ENCODE measurements around the gene THEMIS2. TPM values are rescaled to one million over a fixed set of nuclear protein-coding genes. Genes with fewer than 3 reads are reported as not detected.

Gene THEMIS2
- total and polyA plus RNA-seq, 9 of the 15 experiments (the other 6 are each of a cell fraction or from before 2014, with no cell fraction given): 2.3 to 12.7 (median 8.0) TPM

GRCh38 chr1:27862004-27862403 is 10.3 kb upstream of the THEMIS2 start:
- no peak overlapping the region for H2AFZ ChIP-seq (ENCODE audit: low read depth, low read length)
- H3K9me3 ChIP-seq (replicated peaks; ENCODE audit: control insufficient read depth, insufficient read depth, low read depth, low read length): no peaks in the 10 kb centered on the region
- CTCF ChIA-PET (ENCODE audit: low intra/inter-chr PET ratio): no interaction called here
- intact Hi-C loops (cut with micrococcal nuclease): no loop called here
- no peak for FAIRE-seq
- no TSS peak for BruUV-seq (replicated peaks)
- H3K9ac ChIP-seq (ENCODE audit: insufficient read depth in 1 of 2, low read depth in 2 of 2, low read length in 2 of 2): peak overlapping the region in 1 of 2 experiments; percentile 23; a peak in 2 of 4 replicates
- POLR2A ChIA-PET: interaction anchor here (0.7 kb wide), 1 partner anchor 357 kb away, joined by 3 read pairs; no protein-coding TSS in a partner anchor
- ATAC-seq: no peak
- no peak overlapping the region for H3K4me2 ChIP-seq (ENCODE audit: insufficient read depth, low read length)
- TF ChIP-seq ETV6 (IDR thresholded peaks at IDR 0.05; ENCODE audit: borderline replicate concordance in 1 of 2, low read depth in 2 of 2, low read length in 1 of 2): no peak
- TF ChIP-seq ETV6 (CRISPR knock-in tag; IDR thresholded peaks at IDR 0.05; ENCODE audit: borderline replicate concordance): no peak
- no peak for TF ChIP-seq ZFP1 (CRISPR knock-in tag; IDR thresholded peaks at IDR 0.05)
- no peak for TF ChIP-seq ZNF398 (CRISPR knock-in tag; IDR thresholded peaks at IDR 0.05)
- TF ChIP-seq CBFB (CRISPR knock-in tag; IDR thresholded peaks at IDR 0.05): no peak
- TF ChIP-seq USF2 (CRISPR knock-in tag; IDR thresholded peaks at IDR 0.05): no peak
- TF ChIP-seq NR2C2 (CRISPR knock-in tag; IDR thresholded peaks at IDR 0.05): no peak
- TF ChIP-seq NR2C2 (tag; IDR thresholded peaks at IDR 0.05): no peak
- TF ChIP-seq MED1 (CRISPR knock-in tag; IDR thresholded peaks at IDR 0.05; ENCODE audit: borderline replicate concordance): no peak
- TF ChIP-seq SRSF3 (IDR thresholded peaks at IDR 0.05; ENCODE audit: insufficient read depth, low read length): no peak
- TF ChIP-seq IRF9 (tag; IDR thresholded peaks at IDR 0.05): no peak
- no peak for TF ChIP-seq PPARD (CRISPR knock-in tag; IDR thresholded peaks at IDR 0.05)
- TF ChIP-seq KLF6 (CRISPR knock-in tag; IDR thresholded peaks at IDR 0.05; ENCODE audit: borderline replicate concordance): no peak
- no peak for TF ChIP-seq HDAC2 (IDR thresholded peaks at IDR 0.05)
- TF ChIP-seq TCFL5 (CRISPR knock-in tag; conservative IDR thresholded peaks at IDR 0.05): no peak
- TF ChIP-seq POU5F1 (IDR thresholded peaks at IDR 0.05; ENCODE audit: borderline replicate concordance, low read depth, low read length, partially characterized antibody): no peak
- no peak for TF ChIP-seq ETS2 (tag; IDR thresholded peaks at IDR 0.05; ENCODE audit: borderline replicate concordance, poor library complexity, severe bottlenecking)
- WGBS (ENCODE audit: insufficient coverage, low coverage, missing lambda C conversion rate): 58% methylated on average over 3 of the region's 3 CpGs
- no peaks in the 10 kb centered on the region for H3K36me3 ChIP-seq (ENCODE audit: control insufficient read depth, insufficient read depth, low read length)
- H3K27me3 ChIP-seq (ENCODE audit: control insufficient read depth in 2 of 2, insufficient read depth in 2 of 2, low read length in 2 of 2): no peaks in the 10 kb centered on the region
- no peaks in the 10 kb centered on the region for H3K79me2 ChIP-seq (ENCODE audit: control insufficient read depth, insufficient read depth, low read length)
- no peak overlapping the region for H3K27ac ChIP-seq (ENCODE audit: extremely low read depth, low read depth, low read length)
- no peak overlapping the region for H3K4me3 ChIP-seq
- no peak for DNase-seq (ENCODE audit: extremely low read depth in 1 of 4, low spot score in 3 of 4)
- peaks cover 25 to 54% of the 10 kb centered on the region in 2 experiments; a peak in 4 of 5 replicates for H3K4me1 ChIP-seq (replicated peaks in 1 of 2; ENCODE audit: control insufficient read depth in 2 of 2, insufficient read depth in 2 of 2, low read length in 2 of 2)
- H4K20me1 ChIP-seq (replicated peaks; ENCODE audit: control insufficient read depth, insufficient read depth, low read length): no peaks in the 10 kb centered on the region
- H3K9me1 ChIP-seq (ENCODE audit: control insufficient read depth, insufficient read depth, low read length): no peaks in the 10 kb centered on the region
- in situ Hi-C loops (cut with MboI): loop anchor here (5.0 to 10.0 kb wide), 2 partner anchors 105 to 333 kb away; no protein-coding TSS in a partner anchor
